NCI-H2171 (cell line): Measurements from ENCODE around the gene KLHL14.
"Not testable (repeated sequence)": the region's sequence is repeated elsewhere in the genome, so short reads cannot be mapped to it uniquely, and the experiment has no call there.

Experiments used
- DNase-seq: peaks from one replicate; lab custom pipeline; 2025; lab: John Stamatoyannopoulos, UW

The KLHL14 gene, protein sequence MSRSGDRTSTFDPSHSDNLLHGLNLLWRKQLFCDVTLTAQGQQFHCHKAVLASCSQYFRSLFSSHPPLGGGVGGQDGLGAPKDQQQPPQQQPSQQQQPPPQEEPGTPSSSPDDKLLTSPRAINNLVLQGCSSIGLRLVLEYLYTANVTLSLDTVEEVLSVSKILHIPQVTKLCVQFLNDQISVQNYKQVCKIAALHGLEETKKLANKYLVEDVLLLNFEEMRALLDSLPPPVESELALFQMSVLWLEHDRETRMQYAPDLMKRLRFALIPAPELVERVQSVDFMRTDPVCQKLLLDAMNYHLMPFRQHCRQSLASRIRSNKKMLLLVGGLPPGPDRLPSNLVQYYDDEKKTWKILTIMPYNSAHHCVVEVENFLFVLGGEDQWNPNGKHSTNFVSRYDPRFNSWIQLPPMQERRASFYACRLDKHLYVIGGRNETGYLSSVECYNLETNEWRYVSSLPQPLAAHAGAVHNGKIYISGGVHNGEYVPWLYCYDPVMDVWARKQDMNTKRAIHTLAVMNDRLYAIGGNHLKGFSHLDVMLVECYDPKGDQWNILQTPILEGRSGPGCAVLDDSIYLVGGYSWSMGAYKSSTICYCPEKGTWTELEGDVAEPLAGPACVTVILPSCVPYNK

GRCh38 chr18:32772581-32773381 is at the start of gene KLHL14:
Gene KLHL14 (minus strand): TSS chr18:32773023. CDS start chr18:32770591, 2,432 bp downstream.
- no peak for DNase-seq

DNA sequence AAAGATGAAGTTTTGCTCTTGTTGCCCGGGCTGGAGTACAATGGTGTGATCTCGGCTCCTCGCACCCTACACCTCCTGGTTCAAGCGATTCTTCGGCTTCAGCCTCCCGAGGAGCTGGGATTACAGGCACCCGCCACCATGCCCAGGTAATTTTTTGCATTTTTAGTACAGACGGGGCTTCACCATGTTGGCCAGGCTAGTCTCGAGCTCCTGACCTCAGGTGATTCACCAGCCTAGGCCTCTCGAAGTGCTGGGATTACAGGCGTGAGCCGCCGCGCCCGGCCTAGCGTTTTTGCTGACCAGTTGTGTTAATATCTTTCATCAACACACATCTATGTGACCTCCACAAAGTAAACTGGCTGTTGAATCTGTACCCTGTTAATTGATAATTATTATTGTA is 49.4 kb upstream of the KLHL14 start:
- no peak for DNase-seq

DNA sequence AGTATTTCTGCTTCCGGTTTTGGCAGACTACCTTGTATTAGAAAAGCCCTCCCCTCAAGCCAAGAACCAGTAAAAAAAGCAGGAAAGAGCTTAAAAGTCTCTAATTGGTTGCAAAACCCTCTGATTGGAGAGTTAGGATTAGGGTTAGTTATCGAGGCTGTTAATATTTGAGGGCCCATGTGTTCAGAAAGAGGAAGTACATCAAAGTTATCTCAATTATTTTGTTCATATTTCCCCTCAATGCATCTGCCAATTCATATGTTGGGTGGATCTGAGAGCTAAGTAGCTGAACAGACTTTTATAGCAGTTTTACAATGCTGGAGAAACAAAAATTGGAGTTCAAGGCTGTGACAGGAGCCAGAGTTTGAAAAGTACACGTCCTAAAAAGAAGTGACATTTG is 43.1 kb upstream of the KLHL14 start:
- no peak for DNase-seq

DNA sequence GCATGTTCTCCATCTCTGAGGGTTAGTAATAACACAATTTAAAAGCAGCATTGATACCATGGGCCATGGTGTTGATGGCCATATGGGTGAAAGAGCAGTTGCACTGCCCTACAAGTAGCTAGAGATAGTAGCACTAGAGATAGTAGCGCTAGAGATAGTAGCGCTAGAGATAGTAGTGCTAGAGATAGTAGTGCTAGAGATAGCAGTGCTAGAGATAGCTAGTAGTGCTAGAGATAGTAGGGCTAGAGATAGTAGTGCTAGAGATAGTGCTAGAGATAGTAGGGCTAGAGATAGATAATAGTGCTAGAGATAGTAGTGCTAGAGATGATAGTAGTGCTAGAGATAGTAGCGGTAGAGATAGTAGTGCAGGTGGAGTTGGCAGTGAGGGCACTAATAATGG is 39.5 kb upstream of the KLHL14 start:
- DNase-seq, result no peak

GRCh38 chr18:32810314-32810713 is 37.5 kb upstream of the KLHL14 start:
- DNase-seq, result no peak

DNA sequence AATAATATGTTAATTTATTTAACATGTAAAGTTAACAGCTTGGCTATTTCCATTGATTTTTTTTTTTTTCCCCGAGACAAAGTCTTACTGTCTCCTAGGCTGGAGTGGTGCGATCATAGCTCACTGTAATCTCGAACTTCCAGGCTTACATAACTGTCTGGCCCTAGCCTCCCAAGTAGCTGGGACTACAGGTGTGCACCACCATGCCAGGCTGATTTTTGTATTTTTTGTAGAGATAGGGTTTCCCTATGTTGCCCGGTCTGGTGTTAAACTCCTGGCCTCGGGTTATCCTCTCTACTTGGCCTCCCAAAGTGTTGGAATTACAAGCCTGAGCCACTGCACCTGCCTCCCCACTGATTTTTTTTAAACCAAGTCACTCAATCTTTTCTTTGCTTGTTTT is 32.5 kb upstream of the KLHL14 start:
- no peak for DNase-seq

GRCh38 chr18:32804134-32804888 is 31.5 kb upstream of the KLHL14 start:
- no peak for DNase-seq

DNA sequence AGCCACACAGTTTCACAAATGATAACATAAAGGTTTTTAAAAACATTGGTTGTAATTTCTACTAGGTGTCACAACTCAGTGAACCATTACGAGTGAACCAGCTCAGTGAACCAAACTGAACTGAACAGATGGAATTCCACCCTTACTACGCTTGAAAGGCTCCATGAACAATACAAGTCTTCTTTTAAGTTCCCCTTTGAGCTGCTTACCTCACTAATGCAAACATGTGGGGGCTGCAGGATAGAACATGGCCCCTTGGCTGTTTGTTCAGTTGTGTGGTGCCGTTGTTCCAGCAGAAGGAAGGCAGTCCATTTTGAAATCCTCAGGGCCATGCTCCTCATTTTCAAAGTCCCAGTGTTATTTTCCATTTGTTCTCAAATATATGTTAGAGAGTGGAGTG is 30.7 kb upstream of the KLHL14 start:
- DNase-seq, result peak; percentile 75

DNA sequence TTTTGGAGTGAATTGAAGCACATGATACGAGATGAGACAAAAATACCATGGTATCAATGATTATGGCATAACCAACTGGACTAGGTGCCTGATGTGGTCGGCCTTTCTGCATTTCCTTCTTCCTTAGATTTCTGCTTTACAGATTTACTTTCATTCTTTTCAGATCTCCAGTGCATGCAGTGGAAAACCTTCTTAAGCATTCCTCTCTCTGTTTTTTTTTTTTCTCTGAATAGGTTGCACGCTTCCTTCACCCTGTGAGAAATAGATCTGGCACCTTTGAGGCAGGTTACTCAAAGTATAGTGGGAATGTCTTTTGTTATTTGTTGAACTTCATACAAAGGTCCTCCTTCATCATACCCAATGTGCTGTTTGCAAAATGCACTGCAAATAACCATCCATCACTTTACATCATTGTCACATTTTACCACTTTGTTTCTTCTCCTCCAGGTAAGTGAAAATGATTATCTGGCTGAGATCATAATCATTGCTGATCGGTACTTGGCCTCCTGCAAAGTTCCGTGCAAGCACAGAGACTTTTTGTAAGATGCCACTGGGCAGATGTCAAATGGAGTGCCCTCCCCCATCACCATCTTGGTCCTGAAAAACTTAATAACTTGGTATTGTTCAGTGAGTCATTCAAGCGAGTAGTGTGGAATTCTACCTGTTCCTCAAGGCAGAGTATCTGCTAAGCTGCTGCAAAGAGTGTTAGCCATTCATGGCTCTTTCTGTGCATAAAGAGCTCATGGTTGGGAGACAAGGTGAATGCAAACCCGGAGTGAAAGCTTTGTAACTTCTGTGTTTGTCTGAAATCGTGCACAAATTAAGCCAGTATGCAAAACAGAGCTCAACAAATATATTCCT is 30.0 kb upstream of the KLHL14 start:
- peak; percentile 23 for DNase-seq

DNA sequence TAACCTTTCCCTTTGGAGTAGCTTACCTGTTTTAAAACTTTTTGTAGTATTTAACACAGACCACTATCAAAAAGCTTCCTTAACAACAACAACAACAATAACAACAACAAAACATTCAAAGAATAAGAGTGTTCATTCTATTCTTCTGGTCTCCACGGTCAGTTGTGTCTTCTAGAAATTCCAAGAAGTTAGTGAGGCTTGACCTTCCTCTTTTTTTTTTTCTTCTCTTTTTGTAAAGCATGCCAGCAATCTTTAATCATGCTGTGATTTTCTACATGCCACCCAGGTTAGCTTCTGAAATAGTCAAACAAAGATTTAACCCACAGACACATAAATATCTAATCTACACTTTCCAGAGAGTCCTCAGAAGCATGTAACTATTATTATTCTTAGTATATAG is 28.4 kb upstream of the KLHL14 start:
- no peak for DNase-seq

DNA sequence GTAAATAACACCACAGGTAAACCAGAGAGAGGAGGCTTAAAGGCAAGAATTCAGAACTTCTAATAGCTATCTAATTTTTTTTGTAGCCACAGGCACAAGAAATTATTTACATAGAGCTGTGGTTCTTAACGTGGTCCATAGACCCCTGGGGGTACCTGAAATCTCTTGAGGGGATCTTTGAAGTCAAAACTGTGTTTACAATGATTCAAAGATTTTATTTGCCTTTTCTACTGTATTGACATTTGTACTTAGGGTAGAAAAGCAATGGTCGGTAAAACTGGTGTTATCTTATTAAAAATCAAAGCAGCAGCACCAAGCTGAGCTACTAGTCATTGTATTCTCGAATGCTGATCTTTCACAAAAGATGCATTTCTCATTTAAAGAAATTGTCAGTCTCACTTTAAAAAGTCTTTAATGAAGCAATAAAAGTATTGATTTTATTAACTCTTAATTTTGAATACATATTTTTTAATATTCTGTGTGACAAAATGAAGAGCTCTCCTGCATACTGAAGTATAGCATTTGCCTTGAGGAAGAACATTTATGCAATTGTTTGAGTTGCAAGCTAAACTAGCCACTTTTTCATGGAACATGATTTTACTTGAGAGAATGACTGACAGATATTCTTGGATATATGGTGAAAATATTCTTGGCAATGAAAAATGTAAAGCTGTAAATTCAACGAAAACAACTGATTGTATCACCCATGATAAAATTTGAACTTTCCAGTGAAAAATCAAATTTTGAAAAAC is 25.6 kb upstream of the KLHL14 start:
- no peak for DNase-seq

DNA sequence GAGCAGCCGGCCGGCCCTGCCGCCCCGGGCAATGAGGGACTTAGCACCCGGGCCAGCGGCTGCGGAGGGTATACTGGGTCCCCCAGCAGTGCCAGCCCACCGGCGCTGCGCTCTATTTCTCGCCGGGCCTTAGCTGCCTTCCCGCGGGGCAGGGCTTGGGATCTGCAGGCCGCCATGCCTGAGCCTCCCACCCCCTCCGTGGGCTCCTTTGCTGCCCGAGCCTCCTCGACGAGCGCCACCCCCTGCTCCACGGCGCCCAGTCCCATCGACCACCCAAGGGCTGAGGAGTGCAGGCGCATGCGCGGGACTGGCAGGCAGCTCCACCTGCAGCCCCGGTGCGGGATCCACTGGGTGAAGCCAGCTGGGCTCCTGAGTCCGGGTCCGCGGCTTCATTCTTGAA is 21.8 kb upstream of the KLHL14 start:
- not testable (repeated sequence) for DNase-seq

DNA sequence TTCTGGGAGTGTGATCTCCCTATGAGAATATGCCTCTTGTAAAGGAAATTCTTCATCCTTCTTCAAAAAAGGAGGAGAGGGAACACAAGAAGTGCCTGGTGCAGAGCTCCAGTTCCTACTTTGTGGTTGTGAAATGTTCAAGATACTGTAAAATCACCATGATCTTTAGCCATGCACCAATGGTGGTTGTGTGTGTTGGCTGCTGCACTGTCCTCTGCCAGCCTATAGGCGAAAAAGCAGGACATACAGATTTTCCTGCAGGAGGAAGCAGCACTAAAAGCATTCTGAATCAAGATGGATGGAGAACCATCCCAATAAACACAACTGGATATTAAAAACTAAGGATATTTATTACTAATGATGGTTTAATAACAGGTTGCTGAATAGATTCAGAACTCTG is 6.2 kb upstream of the KLHL14 start:
- DNase-seq, result no peak

DNA sequence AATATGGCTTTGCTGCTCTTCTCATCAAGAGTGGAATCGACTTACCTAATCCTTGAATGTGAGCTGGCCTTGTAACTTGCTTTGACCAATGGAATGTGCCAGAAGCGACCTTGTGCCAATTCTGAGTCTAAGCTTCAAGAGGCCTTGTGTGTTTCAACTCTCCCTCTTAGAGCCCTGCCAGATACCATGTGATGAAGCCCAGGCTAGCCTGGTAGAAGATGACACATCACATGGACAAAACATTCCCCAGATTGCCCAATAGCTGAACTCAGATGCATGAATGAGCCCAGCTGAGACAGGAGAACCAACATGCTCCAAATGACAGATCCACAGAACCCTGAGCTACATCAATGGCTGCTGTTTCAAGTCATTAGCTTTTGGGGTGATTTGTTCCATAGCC is 4.2 kb upstream of the KLHL14 start:
- DNase-seq, result no peak

DNA sequence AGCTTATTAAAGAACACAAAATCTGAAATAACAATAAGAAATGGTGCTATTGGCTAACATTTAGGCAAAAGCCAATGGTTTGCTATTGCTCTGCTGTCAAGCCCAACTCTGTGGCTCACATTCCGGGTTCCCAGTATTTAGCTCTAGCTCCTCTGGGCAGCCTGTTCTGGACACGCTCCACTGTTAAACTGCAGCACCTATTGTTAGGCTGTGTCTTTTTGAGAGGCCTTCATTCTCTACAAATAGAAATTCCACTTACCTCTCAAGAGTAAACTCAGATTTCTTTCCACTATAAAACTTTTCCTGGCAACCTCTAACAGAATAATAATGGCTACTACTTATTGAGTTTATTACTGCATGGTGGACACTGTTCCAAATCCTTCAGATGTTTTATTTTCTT is 3.7 kb upstream of the KLHL14 start:
- DNase-seq, result no peak

DNA sequence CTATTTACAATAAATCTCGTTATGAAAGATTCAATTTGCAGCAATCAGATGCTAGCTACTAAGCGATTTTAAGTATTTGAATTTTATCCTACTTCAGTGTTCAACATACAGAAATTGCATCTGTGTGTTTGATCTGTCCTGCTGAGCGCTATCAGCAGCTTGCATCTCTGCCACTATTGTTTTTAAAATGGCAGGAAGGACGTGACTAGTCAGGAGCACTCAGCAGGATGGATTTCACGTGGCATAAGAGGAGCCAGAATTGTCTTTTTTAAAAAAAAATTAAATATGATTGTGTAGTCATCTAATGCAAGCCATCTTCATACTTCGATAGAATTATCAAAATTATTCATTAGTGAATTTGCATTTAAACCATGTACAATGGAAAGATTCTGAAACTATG is 2.8 kb upstream of the KLHL14 start:
- no peak for DNase-seq

DNA sequence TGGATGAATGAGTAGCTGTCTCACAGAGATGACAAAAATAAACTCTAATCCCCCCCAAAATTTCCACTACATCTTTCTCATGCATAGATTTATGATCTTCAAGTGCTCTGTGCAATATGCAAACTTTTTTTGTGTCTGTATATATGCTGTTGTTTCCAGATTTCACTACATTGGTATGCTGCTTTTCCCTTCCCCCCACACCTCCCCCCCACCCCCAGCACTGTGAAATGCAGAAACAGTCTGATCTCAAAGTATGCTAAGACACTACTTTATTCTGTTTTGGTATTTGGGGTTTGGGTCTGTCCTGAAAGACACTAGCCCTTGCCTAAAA is 524 bp upstream of the KLHL14 start:
- no peak for DNase-seq

- DNase-seq, result no peak
These were observed 797 bp downstream of the KLHL14 start for GRCh38 chr18:32771871-32772580.

DNA sequence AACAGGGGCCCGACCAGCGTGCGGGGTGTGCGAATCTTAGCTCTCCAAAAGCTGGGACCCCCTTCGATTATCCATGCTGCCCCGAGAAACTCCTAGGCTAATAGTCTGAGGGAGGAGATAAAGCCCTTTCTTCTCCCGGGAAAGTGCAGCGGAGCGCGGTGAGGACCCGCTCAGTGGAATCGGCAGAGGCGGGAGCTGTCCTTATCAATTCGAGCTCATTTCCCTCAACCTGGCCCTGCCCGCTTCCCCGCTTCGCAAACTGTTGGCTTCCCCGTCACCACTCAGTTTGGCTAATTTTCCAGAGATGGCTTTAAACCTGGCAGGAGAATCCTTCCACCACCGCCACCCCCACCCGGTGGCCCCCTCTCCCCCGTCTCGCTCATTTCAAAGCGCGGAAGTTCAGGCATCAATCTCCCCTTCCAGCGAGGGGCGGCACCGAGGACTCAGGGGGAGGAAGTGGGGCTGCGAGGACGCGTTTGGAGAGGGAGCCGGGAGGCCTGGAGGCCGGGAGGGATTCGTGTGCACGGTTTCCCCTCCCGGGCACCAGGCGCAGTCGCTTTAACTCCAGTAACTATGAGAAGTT is 1.6 kb downstream of the KLHL14 start:
- DNase-seq, result peak; percentile 42
